SK-N-MC (cell line): ENCODE measurements around the gene NVL.

Experiments
- EZH2 ChIP-seq: fragments of 200-600 bp; sonication (generic); IDR thresholded peaks from one replicate; pipeline ENCODE4 v1.6.1; 2017; ENCODE audit warnings: antibody characterized with exemption
- FOXP2 ChIP-seq: optimal IDR thresholded peaks from 2 replicates; pipeline ENCODE3; 2011; ENCODE audit warnings: mild to moderate bottlenecking, moderate library complexity; ENCODE audit not compliant: insufficient read depth; ENCODE audit errors: extremely low read length, control extremely low read depth
- POLR2AphosphoS5 ChIP-seq: IDR thresholded peaks from 2 replicates; pipeline ENCODE4 v1.6.1; 2012; ENCODE audit warnings: mild to moderate bottlenecking, low read depth, low read length, borderline replicate concordance

- TF ChIP-seq POLR2AphosphoS5: no peak
- no peak for TF ChIP-seq EZH2
- TF ChIP-seq FOXP2: no peak
Measured at GRCh38 chr1:224193319-224193966, 136.5 kb downstream of the NVL start.
